NCI-H2029 (cell line): Measurements from ENCODE around the gene TMEM119.
"Not testable (repeated sequence)": the region's sequence is repeated elsewhere in the genome, so short reads cannot be mapped to it uniquely, and the experiment has no call there.

Source experiments
- DNase-seq: peaks from one replicate; lab custom pipeline; 2025; lab: John Stamatoyannopoulos, UW

TMEM119 gene

GRCh38 chr12:108565146-108565545 lies 32.7 kb downstream of the TMEM119 start:
- no peak for DNase-seq

GRCh38 chr12:108564724-108565123 lies 33.2 kb downstream of the TMEM119 start:
- no peak for DNase-seq

- DNase-seq, result no peak
These were observed 34.1 kb downstream of the TMEM119 start for GRCh38 chr12:108563804-108564151.

- peak; percentile 68 for DNase-seq
These were observed 34.6 kb downstream of the TMEM119 start for GRCh38 chr12:108563136-108563803.

GRCh38 chr12:108562348-108563135 lies 35.3 kb downstream of the TMEM119 start, which contains the start of gene ISCU:
ISCU (plus strand) TSS chr12:108562596; CDS start chr12:108562623, 27 bp downstream.
- DNase-seq, result peak; percentile 94

- no peak for DNase-seq
These were observed 36.0 kb downstream of the TMEM119 start for GRCh38 chr12:108561852-108562347.

- peak; percentile 73 for DNase-seq
These were observed 36.8 kb downstream of the TMEM119 start, which contains the start of gene SART3 for GRCh38 chr12:108560752-108561719. SART3 (minus strand) TSS chr12:108561173; CDS start chr12:108561154, 19 bp downstream.

GRCh38 chr12:108560321-108560721 lies 37.6 kb downstream of the TMEM119 start:
- DNase-seq, result no peak

- DNase-seq, result no peak
These were observed 38.1 kb downstream of the TMEM119 start for GRCh38 chr12:108559748-108560147.

GRCh38 chr12:108559007-108559655 lies 38.8 kb downstream of the TMEM119 start:
- no peak for DNase-seq

- not testable (repeated sequence) for DNase-seq
These were observed 42.5 kb downstream of the TMEM119 start for GRCh38 chr12:108555383-108555782.

- no peak for DNase-seq
These were observed 44.1 kb downstream of the TMEM119 start for GRCh38 chr12:108553799-108554198.

- DNase-seq, result no peak
These were observed 46.3 kb downstream of the TMEM119 start for GRCh38 chr12:108551535-108551934.

- DNase-seq, result no peak
These were observed 48.8 kb downstream of the TMEM119 start for GRCh38 chr12:108548954-108549521.

GRCh38 chr12:108547686-108548085 lies 50.2 kb downstream of the TMEM119 start:
- no peak for DNase-seq

- DNase-seq, result no peak
These were observed 54.2 kb downstream of the TMEM119 start for GRCh38 chr12:108543652-108544051.

GRCh38 chr12:108542320-108542719 lies 55.6 kb downstream of the TMEM119 start:
- no peak for DNase-seq
